HG02623 (cell line): ENCODE measurements around the gene LRRC61.
"Not testable (repeated sequence)": the region's sequence is repeated elsewhere in the genome, so short reads cannot be mapped to it uniquely, and the experiment has no call there.

ENCODE experiments used
- ATAC-seq: cut with Tn5 transposase; IDR thresholded peaks from one replicate; pipeline ENCODE4 v1.9.1; 2021; ENCODE audit warnings: moderate library complexity; ENCODE audit not compliant: unreplicated experiment

The LRRC61 gene

GRCh38 chr7:150381096-150381495 is 57.9 kb downstream of the LRRC61 start:
- ATAC-seq, result no peak

DNA sequence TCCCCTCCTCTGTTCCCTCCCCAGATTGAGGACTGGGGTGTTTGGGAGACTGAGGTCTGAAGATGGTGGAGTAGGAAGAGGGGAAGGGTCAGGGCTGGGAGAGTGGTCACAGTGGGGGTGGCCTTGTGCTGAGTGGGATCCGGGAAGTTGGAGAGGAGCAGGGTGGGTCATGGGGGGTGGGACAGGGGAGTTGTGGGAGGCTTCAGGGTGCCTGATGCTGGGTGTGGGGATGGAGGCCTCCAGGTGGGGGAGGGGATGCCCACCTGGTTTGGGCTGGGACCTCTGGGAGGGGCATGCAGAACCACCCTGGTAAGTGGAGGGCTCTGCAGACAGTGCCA is 58.6 kb downstream of the LRRC61 start:
- no peak for ATAC-seq

- ATAC-seq, result no peak
These were observed 59.1 kb downstream of the LRRC61 start for GRCh38 chr7:150382123-150382843.

- no peak for ATAC-seq
These were observed 59.7 kb downstream of the LRRC61 start for GRCh38 chr7:150382844-150383225.

GRCh38 chr7:150383710-150384397 is 60.7 kb downstream of the LRRC61 start:
- no peak for ATAC-seq

DNA sequence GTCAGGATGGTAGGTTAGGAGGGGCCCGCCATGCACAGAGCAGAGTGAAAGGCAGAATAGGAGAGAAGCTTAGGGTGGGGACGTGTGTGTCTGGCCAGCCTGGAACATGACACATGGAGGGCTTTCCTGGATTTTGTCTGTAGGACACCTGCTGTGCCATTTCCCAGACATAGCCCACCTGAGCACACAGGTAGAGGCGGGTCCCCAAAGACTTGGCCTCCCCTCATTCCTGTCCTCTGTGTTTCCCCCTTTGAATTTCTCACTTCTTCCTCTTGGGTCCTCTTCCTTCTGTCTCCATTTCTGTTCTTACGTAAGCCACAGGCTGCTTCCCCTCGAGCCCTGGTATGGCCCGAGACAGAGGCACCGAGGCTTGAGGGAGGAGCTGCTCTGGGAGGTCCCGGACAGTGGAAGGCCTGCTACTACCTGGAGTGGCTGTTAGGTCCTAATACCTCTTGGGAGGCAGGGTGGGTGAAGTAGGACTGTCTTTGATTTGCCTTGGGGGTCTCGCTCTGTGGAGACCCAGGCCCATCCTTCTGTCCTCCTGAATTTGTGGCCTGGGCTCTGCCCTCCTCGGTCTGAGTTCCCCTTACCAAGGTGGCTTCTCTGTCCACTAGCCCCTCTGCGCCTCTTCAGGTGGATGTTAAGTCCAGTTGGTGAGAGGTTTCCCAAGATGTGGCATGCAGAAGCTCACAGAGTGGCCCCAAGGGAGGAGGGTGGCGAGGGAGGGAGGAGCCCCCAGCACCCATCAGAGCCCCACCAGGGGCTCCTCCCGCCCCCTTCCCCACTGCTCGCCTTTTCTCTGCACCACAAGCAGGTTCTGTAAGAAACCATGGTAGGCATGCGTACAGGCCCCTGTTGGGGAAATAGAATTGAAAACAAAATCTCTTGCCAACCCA is 61.5 kb downstream of the LRRC61 start:
- ATAC-seq, result no peak

GRCh38 chr7:150385302-150385723 is 62.2 kb downstream of the LRRC61 start:
- no peak for ATAC-seq

DNA sequence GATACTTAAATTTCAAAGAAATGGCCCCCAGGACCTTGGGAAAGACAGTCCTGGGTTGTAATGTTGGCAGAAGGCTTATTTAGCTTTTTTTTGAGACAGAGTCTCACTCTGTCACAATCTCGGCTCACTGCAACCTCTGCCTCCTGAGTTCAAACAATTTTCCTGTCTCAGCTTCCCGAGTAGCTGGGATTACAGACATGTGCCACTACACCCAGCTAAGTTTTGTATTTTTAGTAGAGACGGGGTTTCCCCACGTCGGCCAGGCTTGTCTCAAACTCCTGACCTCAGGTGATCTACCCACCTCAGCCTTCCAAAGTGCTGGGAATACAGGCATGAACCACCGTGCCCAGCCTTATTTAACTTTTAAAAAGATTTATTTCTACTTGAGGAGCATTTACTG is 62.7 kb downstream of the LRRC61 start:
- not testable (repeated sequence) for ATAC-seq
